Fibroblast of mammary gland (primary cell): Measurements from ENCODE around the gene HSD17B4.
A peak's percentile ranks its signal among the peaks of the same experiment; 100 is the strongest.
"Not testable (repeated sequence)": the region's sequence is repeated elsewhere in the genome, so short reads cannot be mapped to it uniquely, and the experiment has no call there.

ENCODE experiments used
- DNase-seq: peaks from one replicate; pipeline ENCODE4 v3.0.0-alpha.2; 2010; ENCODE audit warnings: low read depth
- H3K4me3 ChIP-seq: 2 replicates; pipeline ENCODE4 v1.5.1; 2011; ENCODE audit warnings: low read depth, mild to moderate bottlenecking, low read length, moderate library complexity; ENCODE audit not compliant: control insufficient read depth
- CTCF ChIP-seq: conservative IDR thresholded peaks from 2 replicates; pipeline ENCODE4 v1.5.1; 2011; ENCODE audit warnings: low read depth, low read length, inconsistent platforms; ENCODE audit not compliant: control insufficient read depth, insufficient read depth

Gene HSD17B4

GRCh38 chr5:119512277-119512676 lies 60.0 kb downstream of the HSD17B4 start:
- no peak for TF ChIP-seq CTCF
- no peak for DNase-seq
- no peak overlapping the region for H3K4me3 ChIP-seq

- DNase-seq: peak; percentile 49
- TF ChIP-seq CTCF: no peak
- no peak overlapping the region for H3K4me3 ChIP-seq
Observed at GRCh38 chr5:119515192-119515591, 62.9 kb downstream of the HSD17B4 start.

GRCh38 chr5:119517115-119517514 lies 64.8 kb downstream of the HSD17B4 start:
- not testable (repeated sequence) for H3K4me3 ChIP-seq, DNase-seq

GRCh38 chr5:119521232-119521631 lies 68.9 kb downstream of the HSD17B4 start:
- no peak overlapping the region for H3K4me3 ChIP-seq
- no peak for DNase-seq
- TF ChIP-seq CTCF: no peak

GRCh38 chr5:119522841-119523240 lies 70.5 kb downstream of the HSD17B4 start:
- TF ChIP-seq CTCF: no peak
- DNase-seq: no peak
- no peak overlapping the region for H3K4me3 ChIP-seq

GRCh38 chr5:119524485-119524884 lies 72.2 kb downstream of the HSD17B4 start:
- DNase-seq: no peak
- TF ChIP-seq CTCF: no peak
- no peak overlapping the region for H3K4me3 ChIP-seq

GRCh38 chr5:119527351-119527750 lies 75.1 kb downstream of the HSD17B4 start:
- peak; percentile 7 for DNase-seq
- no peak overlapping the region for H3K4me3 ChIP-seq
- TF ChIP-seq CTCF: no peak
